ENCODE measurements around the gene GTF2F1. TPM values are rescaled to one million over a fixed set of nuclear protein-coding genes. Genes with fewer than 3 reads are reported as not detected.
"Not testable (repeated sequence)": the region's sequence is repeated elsewhere in the genome, so short reads cannot be mapped to it uniquely, and the experiment has no call there.

Gene GTF2F1
- total RNA-seq, 4 donors from 2014 or later = 44.7 to 62.8 (median 51.4) TPM

GRCh38 chr19:6357174-6357573, 35.8 kb downstream of the GTF2F1 start:
- TF ChIP-seq POLR2AphosphoS5 (IDR thresholded peaks at IDR 0.05) (no peak), CTCF (IDR thresholded peaks at IDR 0.05) (no peak), POLR2A (IDR thresholded peaks at IDR 0.05) (no peak), EP300 (IDR thresholded peaks at IDR 0.05) (no peak)
- WGBS, 2 donors (ENCODE audit: low coverage in 1 of 2) = 65 to 100% methylated on average over 2 to 6 of the region's 14 CpGs
- no peak overlapping the region for H3K27ac ChIP-seq
- H3K9me3 ChIP-seq = no peaks in the 10 kb centered on the region
- ATAC-seq = no peak
- no peak overlapping the region for H3K4me3 ChIP-seq
- peaks cover 0 to 3% (median under 1%) of the 10 kb centered on the region in 3 donors for H3K4me1 ChIP-seq
- H3K27me3 ChIP-seq = no peaks in the 10 kb centered on the region
- H3K36me3 ChIP-seq = no peaks in the 10 kb centered on the region

GRCh38 chr19:6355321-6356040, 37.5 kb downstream of the GTF2F1 start:
- ATAC-seq, H3K27ac ChIP-seq, H3K4me1 ChIP-seq, H3K9me3 ChIP-seq, H3K27me3 ChIP-seq, H3K36me3 ChIP-seq, H3K4me3 ChIP-seq: not testable (repeated sequence)
- no CpG with 5 or more reads among the region's 46 CpGs for WGBS, 2 donors (ENCODE audit: low coverage in 1 of 2)

- no peak for ATAC-seq
- peak in 1 of 4 experiments; percentile 39 for TF ChIP-seq CTCF (IDR thresholded peaks at IDR 0.05)
- TF ChIP-seq POLR2AphosphoS5 (IDR thresholded peaks at IDR 0.05) = no peak
- no peaks in the 10 kb centered on the region for H3K9me3 ChIP-seq
- H3K4me3 ChIP-seq = no peak overlapping the region
- H3K27me3 ChIP-seq = no peaks in the 10 kb centered on the region
- no peak overlapping the region for H3K27ac ChIP-seq
- 39 to 51% methylated on average over 4 of the region's 4 CpGs for WGBS, 2 donors (ENCODE audit: low coverage in 1 of 2)
- H3K36me3 ChIP-seq = no peaks in the 10 kb centered on the region
- no peaks in the 10 kb centered on the region for H3K4me1 ChIP-seq
Measured at GRCh38 chr19:6354098-6354674, 38.8 kb downstream of the GTF2F1 start.

- H3K9me3 ChIP-seq = no peaks in the 10 kb centered on the region
- no peaks in the 10 kb centered on the region for H3K27me3 ChIP-seq
- H3K4me1 ChIP-seq = no peaks in the 10 kb centered on the region
- no peak for ATAC-seq
- WGBS, 2 donors (ENCODE audit: low coverage in 1 of 2) = 95 to 100% methylated on average over 1 to 2 of the region's 2 CpGs
- H3K27ac ChIP-seq = no peak overlapping the region
- H3K4me3 ChIP-seq = no peak overlapping the region
- TF ChIP-seq POLR2AphosphoS5 (IDR thresholded peaks at IDR 0.05) (no peak), CTCF (IDR thresholded peaks at IDR 0.05) (no peak), EP300 (IDR thresholded peaks at IDR 0.05) (no peak), POLR2A (IDR thresholded peaks at IDR 0.05) (no peak)
- H3K36me3 ChIP-seq = no peaks in the 10 kb centered on the region
Measured at GRCh38 chr19:6352381-6353165, 40.4 kb downstream of the GTF2F1 start.

- Histone ChIP-seq H3K36me3 (no peaks in the 10 kb centered on the region), H3K9me3 (no peaks in the 10 kb centered on the region), H3K4me3 (no peak overlapping the region), H3K27me3 (no peaks in the 10 kb centered on the region), H3K27ac (no peak overlapping the region), H3K4me1 (no peaks in the 10 kb centered on the region)
- WGBS, 2 donors (ENCODE audit: low coverage in 1 of 2) = 61 to 68% methylated on average over 2 of the region's 2 CpGs
- TF ChIP-seq EP300 (IDR thresholded peaks at IDR 0.05) (no peak), POLR2AphosphoS5 (IDR thresholded peaks at IDR 0.05) (no peak)
- ATAC-seq = no peak
Measured at GRCh38 chr19:6350688-6351087, 42.3 kb downstream of the GTF2F1 start.

GRCh38 chr19:6349271-6349670, 43.7 kb downstream of the GTF2F1 start:
- H3K27me3 ChIP-seq, H3K27ac ChIP-seq, H3K4me1 ChIP-seq, H3K9me3 ChIP-seq, ATAC-seq, H3K4me3 ChIP-seq, H3K36me3 ChIP-seq: not testable (repeated sequence)
- 89 to 93% methylated on average over 2 of the region's 2 CpGs for WGBS, 2 donors (ENCODE audit: low coverage in 1 of 2)

Data from gastroesophageal sphincter (tissue), 4 donors.